Prostate gland (tissue), 2 donors: Measurements from ENCODE around the gene RSPH1. TPM values are rescaled to one million over a fixed set of nuclear protein-coding genes. Genes with fewer than 3 reads are reported as not detected.

Experiments
- DNase-seq: peaks from one replicate; pipeline ENCODE4 v3.0.0-alpha.2; 2019; ENCODE audit warnings: low spot score
- H3K27ac ChIP-seq, 2 donors: fragments of 200-600 bp; sonication (generic); 2 replicates each; pipeline ENCODE4 v1.5.1; 2017 to 2019
- H3K27me3 ChIP-seq: fragments of 200-600 bp; sonication (generic); replicated peaks from 2 replicates; pipeline ENCODE4 v1.5.1; 2019; ENCODE audit not compliant: insufficient read depth
- H3K36me3 ChIP-seq, 2 donors: fragments of 200-600 bp; sonication (generic); 1 replicate in 1 of 2; 2 replicates in 1 of 2; pipeline versions ENCODE4 v1.5.1 to v1.8.1; 2017 to 2019
- H3K4me1 ChIP-seq: fragments of 200-600 bp; sonication (generic); replicated peaks from 2 replicates; pipeline ENCODE4 v1.5.1; 2019
- H3K4me3 ChIP-seq, 2 donors: fragments of 200-600 bp; sonication (generic); 2 replicates each; pipeline ENCODE4 v1.5.1; 2017 to 2019
- H3K9me3 ChIP-seq: fragments of 200-600 bp; sonication (generic); 2 replicates; pipeline ENCODE4 v1.5.1; 2017
- POLR2A ChIP-seq: fragments of 450-650 bp; IDR thresholded peaks from one replicate; pipeline ENCODE4 v1.6.1; 2016; ENCODE audit warnings: antibody characterized with exemption, mild to moderate bottlenecking
- POLR2AphosphoS5 ChIP-seq: sonication (generic); formaldehyde crosslinking; IDR thresholded peaks from one replicate; pipeline ENCODE4 v1.6.1; 2017; ENCODE audit warnings: antibody characterized with exemption
- WGBS: methylation state at CpG from one replicate; pipeline ENCODE4 v1.1.5; 2018; 5-methylcytosine and 5-hydroxymethylcytosine counted together
- intact Hi-C: fragments of 100-400 bp; cut with DNase I; formaldehyde crosslinking; loops from one replicate; pipeline ENCODE4 v1.14.2; 2022
- total RNA-seq, 2 donors: library from RNA; depleted of rRNA; stranded (reverse); fragments of >200 nt; gene quantifications; one replicate each; pipeline ENCODE4 v1.1.0, GENCODE V29; 2016
- TF ChIP-seq, protein P1 (sequence below), 4 experiments: fragments of 200-600 bp in 2 of 4; fragments of 450-650 bp in 2 of 4; sonication (generic) in 2 of 4; IDR thresholded peaks; 1 replicate in 3 of 4; 2 replicates in 1 of 4; pipeline ENCODE4 v1.5.1; 2016 to 2019; ENCODE audit warnings: antibody characterized with exemption in 4 of 4, mild to moderate bottlenecking in 2 of 4, moderate library complexity in 2 of 4

Gene RSPH1
- total RNA-seq, 2 donors from 2014 or later = 1.6 to 2.6 TPM

GRCh38 chr21:42455754-42456440 is 40.1 kb downstream of the RSPH1 start:
- H3K27me3 ChIP-seq = no peaks in the 10 kb centered on the region
- 89% methylated on average over 10 of the region's 10 CpGs for WGBS
- H3K4me3 ChIP-seq = no peak overlapping the region
- no peaks in the 10 kb centered on the region for H3K4me1 ChIP-seq
- H3K9me3 ChIP-seq = no peaks in the 10 kb centered on the region
- TF ChIP-seq POLR2AphosphoS5 (no peak), POLR2A (no peak)
- TF ChIP-seq, protein P1, sequence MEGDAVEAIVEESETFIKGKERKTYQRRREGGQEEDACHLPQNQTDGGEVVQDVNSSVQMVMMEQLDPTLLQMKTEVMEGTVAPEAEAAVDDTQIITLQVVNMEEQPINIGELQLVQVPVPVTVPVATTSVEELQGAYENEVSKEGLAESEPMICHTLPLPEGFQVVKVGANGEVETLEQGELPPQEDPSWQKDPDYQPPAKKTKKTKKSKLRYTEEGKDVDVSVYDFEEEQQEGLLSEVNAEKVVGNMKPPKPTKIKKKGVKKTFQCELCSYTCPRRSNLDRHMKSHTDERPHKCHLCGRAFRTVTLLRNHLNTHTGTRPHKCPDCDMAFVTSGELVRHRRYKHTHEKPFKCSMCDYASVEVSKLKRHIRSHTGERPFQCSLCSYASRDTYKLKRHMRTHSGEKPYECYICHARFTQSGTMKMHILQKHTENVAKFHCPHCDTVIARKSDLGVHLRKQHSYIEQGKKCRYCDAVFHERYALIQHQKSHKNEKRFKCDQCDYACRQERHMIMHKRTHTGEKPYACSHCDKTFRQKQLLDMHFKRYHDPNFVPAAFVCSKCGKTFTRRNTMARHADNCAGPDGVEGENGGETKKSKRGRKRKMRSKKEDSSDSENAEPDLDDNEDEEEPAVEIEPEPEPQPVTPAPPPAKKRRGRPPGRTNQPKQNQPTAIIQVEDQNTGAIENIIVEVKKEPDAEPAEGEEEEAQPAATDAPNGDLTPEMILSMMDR (IDR thresholded peaks at IDR 0.05) = no peak
- no peak for DNase-seq
- no peaks in the 10 kb centered on the region for H3K36me3 ChIP-seq
- intact Hi-C loops = no loop called here
- no peak overlapping the region for H3K27ac ChIP-seq

DNA sequence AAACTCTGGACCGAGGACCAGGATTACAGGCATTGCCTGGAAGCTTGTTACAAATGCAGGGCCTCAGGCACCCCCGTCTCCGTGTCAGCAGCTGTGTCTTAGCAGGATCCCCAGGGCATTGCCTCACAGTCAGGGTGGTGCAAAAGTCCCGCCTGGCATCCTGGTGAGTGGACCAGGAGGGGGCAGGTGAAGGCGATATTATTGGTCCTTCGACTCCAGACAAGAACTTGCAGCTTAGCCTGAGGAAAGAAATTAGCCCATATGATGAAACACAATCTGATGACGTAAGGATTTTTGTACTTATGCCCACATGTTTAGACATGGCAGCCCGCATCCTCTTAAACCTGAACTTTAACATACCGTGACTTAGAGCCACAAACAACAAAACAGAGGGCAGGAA is 40.8 kb downstream of the RSPH1 start:
- intact Hi-C loops = no loop called here
- no peaks in the 10 kb centered on the region for H3K36me3 ChIP-seq
- H3K27me3 ChIP-seq = no peaks in the 10 kb centered on the region
- H3K9me3 ChIP-seq = no peaks in the 10 kb centered on the region
- H3K4me1 ChIP-seq = no peaks in the 10 kb centered on the region
- no peak overlapping the region for H3K4me3 ChIP-seq
- TF ChIP-seq POLR2A (no peak), POLR2AphosphoS5 (no peak)
- TF ChIP-seq, protein P1 (IDR thresholded peaks at IDR 0.05) = no peak
- WGBS = 78% methylated on average over 9 of the region's 9 CpGs
- H3K27ac ChIP-seq = no peak overlapping the region
- no peak for DNase-seq

DNA sequence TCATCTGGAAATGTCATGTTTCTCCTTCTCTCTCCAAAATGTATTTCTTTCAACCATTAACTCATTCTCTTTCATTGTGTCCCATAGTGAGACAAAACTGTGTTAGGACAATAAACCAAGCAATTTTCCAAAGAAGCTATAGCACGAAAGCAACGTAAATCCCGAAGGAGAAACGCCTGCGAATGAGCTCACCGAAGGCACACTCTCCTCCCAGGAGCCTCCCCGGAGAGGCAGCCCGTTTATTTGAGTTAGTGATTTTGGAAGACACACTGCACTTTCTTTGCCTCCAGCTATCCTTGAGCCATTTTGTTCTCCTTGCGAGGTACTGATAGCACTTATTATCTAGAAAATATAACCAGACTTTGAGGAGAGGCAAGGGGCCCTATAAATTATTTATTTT is 41.2 kb downstream of the RSPH1 start:
- no peak overlapping the region for H3K4me3 ChIP-seq
- intact Hi-C loops = no loop called here
- DNase-seq = no peak
- no peaks in the 10 kb centered on the region for H3K36me3 ChIP-seq
- WGBS = 66% methylated on average over 9 of the region's 9 CpGs
- no peaks in the 10 kb centered on the region for H3K27me3 ChIP-seq
- H3K9me3 ChIP-seq = no peaks in the 10 kb centered on the region
- H3K4me1 ChIP-seq = no peaks in the 10 kb centered on the region
- no peak overlapping the region for H3K27ac ChIP-seq
- TF ChIP-seq, protein P1 (IDR thresholded peaks at IDR 0.05) = no peak
- TF ChIP-seq POLR2A = no peak
- TF ChIP-seq POLR2AphosphoS5 = no peak

- H3K4me3 ChIP-seq = no peak overlapping the region
- no peak overlapping the region for H3K27ac ChIP-seq
- H3K36me3 ChIP-seq = no peaks in the 10 kb centered on the region
- TF ChIP-seq, protein P1 (IDR thresholded peaks at IDR 0.05) = no peak
- TF ChIP-seq POLR2AphosphoS5 = no peak
- no peak for TF ChIP-seq POLR2A
- no peaks in the 10 kb centered on the region for H3K9me3 ChIP-seq
- no peaks in the 10 kb centered on the region for H3K27me3 ChIP-seq
- intact Hi-C loops = no loop called here
- 83% methylated on average over 19 of the region's 19 CpGs for WGBS
- no peaks in the 10 kb centered on the region for H3K4me1 ChIP-seq
- no peak for DNase-seq
These were observed 41.9 kb downstream of the RSPH1 start for GRCh38 chr21:42453986-42454570.
